Ovary (tissue), 1 donor: ENCODE results near the gene FOXQ1.

Experiments used
- EP300 ChIP-seq: sonication (generic); formaldehyde crosslinking; IDR thresholded peaks from one replicate; pipeline ENCODE4 v1.6.1; 2017; ENCODE audit warnings: antibody characterized with exemption
- POLR2A ChIP-seq: fragments of 450-650 bp; IDR thresholded peaks from one replicate; pipeline ENCODE4 v1.6.1; 2017; ENCODE audit warnings: antibody characterized with exemption, mild to moderate bottlenecking, moderate library complexity

GRCh38 chr6:1348675-1349074 lies 36.8 kb downstream of the FOXQ1 start:
- TF ChIP-seq EP300 (no peak), POLR2A (no peak)
